Naive thymus-derived CD4-positive, alpha-beta T cell (primary cell): Measurements from ENCODE around the gene CHAT. TPM values are rescaled to one million over a fixed set of nuclear protein-coding genes. Genes with fewer than 3 reads are reported as not detected.
A peak's percentile ranks its signal among the peaks of the same experiment; 100 is the strongest.

Experiments used
- ATAC-seq: fragments of 150-1000 bp; cut with Tn5 transposase; 2 replicates; pipeline ENCODE4 v1.10.0; 2021; ENCODE audit warnings: mild to moderate bottlenecking, moderate library complexity
- CTCF ChIA-PET: fragments of 350-600 bp; sonication (Branson Sonifier 250); formaldehyde crosslinking; loops from one replicate; lab custom pipeline; 2021; ENCODE audit warnings: antibody characterized with exemption; lab: Charles Lee
- POLR2A ChIA-PET: fragments of 350-600 bp; sonication (Branson Sonifier 250); formaldehyde crosslinking; loops from one replicate; lab custom pipeline; 2021; ENCODE audit warnings: antibody characterized with exemption, inconsistent platforms; lab: Charles Lee
- DNase-seq, 9 donors: peaks; one replicate each; pipeline versions ENCODE4 v3.0.0 to v3.0.0-alpha.2; 2020 to 2022; ENCODE audit warnings: mixed read lengths in 1 of 9
- H3K27ac ChIP-seq: one replicate; pipeline ENCODE4 v1.7.0; 2013; ENCODE audit warnings: mild to moderate bottlenecking, low read depth, low read length, moderate library complexity
- H3K27me3 ChIP-seq, 2 donors: one replicate each; pipeline ENCODE4 v1.7.0; 2013; ENCODE audit warnings: low read length in 2 of 2, mild to moderate bottlenecking in 2 of 2, moderate library complexity in 2 of 2; ENCODE audit not compliant: control insufficient read depth in 2 of 2, insufficient read depth in 2 of 2
- H3K36me3 ChIP-seq, 3 experiments: 1 replicate in 2 of 3; 2 replicates in 1 of 3; pipeline ENCODE4 v1.7.0; 2013; ENCODE audit warnings: low read length in 3 of 3, mild to moderate bottlenecking in 3 of 3, moderate library complexity in 1 of 3; ENCODE audit not compliant: insufficient read depth in 3 of 3, control insufficient read depth in 2 of 3
- H3K4me1 ChIP-seq, 2 donors: one replicate each; pipeline ENCODE4 v1.7.0; 2013; ENCODE audit warnings: low read length in 2 of 2, mild to moderate bottlenecking in 2 of 2, moderate library complexity in 1 of 2; ENCODE audit not compliant: control insufficient read depth in 2 of 2, insufficient read depth in 2 of 2
- H3K4me3 ChIP-seq: 2 replicates; pipeline ENCODE4 v1.7.0; 2013; ENCODE audit warnings: mild to moderate bottlenecking, low read length
- H3K9me3 ChIP-seq, 3 experiments: 1 replicate in 2 of 3; 2 replicates in 1 of 3; pipeline ENCODE4 v1.7.0; 2013; ENCODE audit warnings: low read length in 3 of 3; ENCODE audit not compliant: control insufficient read depth in 2 of 3
- H3K27ac Mint-ChIP-seq, 9 donors: one replicate each; pipeline ENCODE4 v1.8.0; 2020 to 2022; ENCODE audit warnings: mixed read lengths in 9 of 9, mild to moderate bottlenecking in 8 of 9, moderate library complexity in 5 of 9, inconsistent platforms in 2 of 9
- H3K27me3 Mint-ChIP-seq, 5 donors: one replicate each; pipeline ENCODE4 v1.8.0; 2021 to 2022; ENCODE audit warnings: mixed read lengths in 5 of 5, mild to moderate bottlenecking in 1 of 5
- H3K36me3 Mint-ChIP-seq, 5 donors: one replicate each; pipeline ENCODE4 v1.8.0; 2020 to 2022; ENCODE audit warnings: mixed read lengths in 5 of 5, mild to moderate bottlenecking in 3 of 5, inconsistent platforms in 1 of 5
- H3K4me1 Mint-ChIP-seq, 7 donors: one replicate each; pipeline ENCODE4 v1.8.0; 2020 to 2022; ENCODE audit warnings: mixed read lengths in 7 of 7, mild to moderate bottlenecking in 3 of 7, inconsistent platforms in 1 of 7
- H3K4me3 Mint-ChIP-seq, 10 donors: one replicate each; pipeline ENCODE4 v1.8.0; 2020 to 2022; ENCODE audit warnings: mild to moderate bottlenecking in 10 of 10, mixed read lengths in 10 of 10, moderate library complexity in 6 of 10, inconsistent platforms in 2 of 10
- H3K9me3 Mint-ChIP-seq, 11 donors: one replicate each; pipeline ENCODE4 v1.8.0; 2020 to 2022; ENCODE audit warnings: mixed read lengths in 11 of 11, mild to moderate bottlenecking in 4 of 11, inconsistent platforms in 1 of 11, moderate library complexity in 1 of 11
- intact Hi-C, 2 donors: fragments of 100-400 bp; cut with micrococcal nuclease; formaldehyde crosslinking; loops; one replicate each; pipeline ENCODE4 v1.15.1; 2023
- polyA plus RNA-seq, 2 donors: library from polyadenylated mRNA; unstranded; fragments of 300-500 nt; fragmentation: Illumina TruSeq; gene quantifications; one replicate each; pipeline ENCODE4 v1.2.3, GENCODE V29; 2021
- total RNA-seq, 6 experiments: library from RNA in 5 of 6; stranded (reverse) in 5 of 6; gene quantifications; 1 replicate in 5 of 6; 2 replicates in 1 of 6; pipeline ENCODE4 v1.2.3 and lab custom pipeline; 2021 to 2026

Gene CHAT
- total and polyA plus RNA-seq, 7 experiments from 2014 or later, result not detected

DNA sequence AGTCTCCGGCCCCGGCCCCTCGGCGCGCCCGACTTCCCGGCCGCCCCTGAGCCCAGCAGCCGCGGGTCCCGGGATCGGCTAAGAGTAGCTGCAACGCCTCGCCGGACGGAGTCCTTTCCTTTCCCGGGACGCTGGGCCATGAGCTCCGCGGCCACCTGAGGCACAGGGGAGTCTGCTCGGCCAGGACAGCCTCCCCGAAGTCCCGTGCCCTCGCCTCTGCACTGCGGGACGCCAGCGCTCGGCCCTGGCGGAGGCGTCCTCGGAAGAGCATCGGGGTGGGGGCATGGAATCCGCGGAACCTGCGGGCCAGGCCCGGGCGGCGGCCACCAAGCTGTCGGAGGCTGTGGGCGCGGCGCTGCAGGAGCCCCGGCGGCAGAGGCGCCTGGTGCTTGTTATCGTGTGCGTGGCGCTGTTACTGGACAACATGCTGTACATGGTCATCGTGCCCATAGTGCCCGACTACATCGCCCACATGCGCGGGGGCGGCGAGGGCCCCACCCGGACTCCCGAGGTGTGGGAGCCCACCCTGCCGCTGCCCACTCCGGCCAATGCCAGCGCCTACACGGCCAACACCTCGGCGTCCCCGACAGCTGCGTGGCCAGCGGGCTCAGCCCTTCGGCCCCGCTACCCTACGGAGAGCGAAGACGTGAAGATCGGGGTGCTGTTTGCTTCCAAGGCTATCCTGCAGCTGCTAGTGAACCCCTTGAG is 3.2 kb upstream of the CHAT start:
- Histone ChIP-seq H3K36me3 (no peaks in the 10 kb centered on the region), H3K4me1 (no peaks in the 10 kb centered on the region), H3K9me3 (no peaks in the 10 kb centered on the region), H3K27ac (no peak overlapping the region), H3K4me3 (no peak overlapping the region), H3K27me3 (peaks cover 5 to 9% of the 10 kb centered on the region in 2 donors)
- intact Hi-C loops, result no loop called here
- CTCF ChIA-PET, result no interaction called here
- no peak overlapping the region for H3K4me3 Mint-ChIP-seq
- ATAC-seq (no peak), DNase-seq (no peak)
- POLR2A ChIA-PET, result no interaction called here
- H3K27ac Mint-ChIP-seq, result no peak overlapping the region
- H3K4me1 Mint-ChIP-seq, result peaks cover 4 to 30% (median 13%) of the 10 kb centered on the region in 7 donors
- peaks cover 63 to 79% (median 69%) of the 10 kb centered on the region in 5 donors for H3K27me3 Mint-ChIP-seq
- H3K9me3 Mint-ChIP-seq, result peaks cover 0 to 25% (median 7%) of the 10 kb centered on the region in 11 donors
- H3K36me3 Mint-ChIP-seq, result peaks cover 0 to 8% (median 0%) of the 10 kb centered on the region in 5 donors

DNA sequence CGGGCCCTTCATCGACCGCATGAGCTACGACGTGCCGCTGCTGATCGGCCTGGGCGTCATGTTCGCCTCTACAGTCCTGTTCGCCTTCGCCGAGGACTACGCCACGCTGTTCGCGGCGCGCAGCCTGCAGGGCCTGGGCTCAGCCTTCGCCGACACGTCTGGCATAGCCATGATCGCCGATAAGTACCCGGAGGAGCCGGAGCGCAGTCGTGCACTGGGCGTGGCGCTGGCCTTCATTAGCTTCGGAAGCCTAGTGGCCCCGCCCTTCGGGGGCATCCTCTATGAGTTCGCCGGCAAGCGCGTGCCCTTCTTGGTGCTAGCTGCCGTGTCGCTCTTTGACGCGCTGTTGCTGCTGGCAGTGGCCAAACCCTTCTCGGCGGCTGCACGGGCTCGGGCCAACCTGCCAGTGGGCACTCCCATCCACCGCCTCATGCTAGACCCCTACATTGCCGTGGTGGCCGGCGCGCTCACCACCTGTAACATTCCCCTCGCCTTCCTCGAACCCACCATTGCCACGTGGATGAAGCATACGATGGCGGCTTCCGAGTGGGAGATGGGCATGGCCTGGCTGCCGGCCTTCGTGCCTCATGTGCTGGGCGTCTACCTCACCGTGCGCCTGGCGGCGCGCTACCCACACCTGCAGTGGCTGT is 2.5 kb upstream of the CHAT start:
- H3K9me3 Mint-ChIP-seq, result peaks cover 0 to 25% (median 7%) of the 10 kb centered on the region in 11 donors
- H3K27me3 Mint-ChIP-seq, result peaks cover 67 to 86% (median 75%) of the 10 kb centered on the region in 5 donors
- ChIA-PET POLR2A (no interaction called here), CTCF (no interaction called here)
- Histone ChIP-seq H3K27ac (no peak overlapping the region), H3K9me3 (no peaks in the 10 kb centered on the region), H3K4me1 (no peaks in the 10 kb centered on the region), H3K27me3 (peaks cover 5 to 9% of the 10 kb centered on the region in 2 donors), H3K4me3 (no peak overlapping the region), H3K36me3 (no peaks in the 10 kb centered on the region)
- peak overlapping the region in 1 of 9 donors; percentile 69 for H3K27ac Mint-ChIP-seq
- no peak for ATAC-seq
- DNase-seq, result no peak
- intact Hi-C loops, result no loop called here
- peaks cover 4 to 30% (median 13%) of the 10 kb centered on the region in 7 donors for H3K4me1 Mint-ChIP-seq
- H3K36me3 Mint-ChIP-seq, result peaks cover 0 to 8% (median 0%) of the 10 kb centered on the region in 5 donors
- H3K4me3 Mint-ChIP-seq, result peak overlapping the region in 2 of 10 donors; percentile 23 to 56

DNA sequence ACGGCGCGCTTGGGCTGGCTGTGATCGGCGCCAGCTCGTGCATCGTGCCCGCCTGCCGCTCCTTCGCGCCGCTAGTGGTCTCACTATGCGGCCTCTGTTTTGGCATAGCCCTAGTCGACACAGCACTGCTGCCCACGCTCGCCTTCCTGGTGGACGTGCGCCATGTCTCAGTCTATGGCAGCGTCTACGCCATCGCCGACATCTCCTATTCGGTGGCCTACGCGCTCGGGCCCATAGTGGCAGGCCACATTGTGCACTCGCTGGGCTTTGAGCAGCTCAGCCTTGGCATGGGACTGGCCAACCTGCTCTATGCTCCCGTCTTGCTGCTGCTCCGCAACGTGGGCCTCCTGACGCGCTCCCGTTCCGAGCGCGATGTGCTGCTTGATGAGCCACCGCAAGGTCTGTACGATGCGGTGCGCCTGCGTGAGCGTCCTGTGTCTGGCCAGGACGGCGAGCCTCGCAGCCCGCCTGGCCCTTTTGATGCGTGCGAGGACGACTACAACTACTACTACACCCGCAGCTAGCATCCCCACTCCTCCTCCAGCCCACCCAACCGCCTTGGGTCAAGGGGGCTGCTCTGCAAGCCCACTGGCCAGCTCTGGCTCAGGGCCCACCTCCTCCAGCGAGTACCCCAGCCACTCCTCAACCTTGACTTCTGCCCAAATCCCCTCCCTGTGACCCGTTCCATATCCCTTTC is 1.9 kb upstream of the CHAT start:
- H3K27me3 Mint-ChIP-seq, result peaks cover 67 to 87% (median 79%) of the 10 kb centered on the region in 5 donors
- ATAC-seq, result no peak
- H3K27ac ChIP-seq, result no peak overlapping the region
- H3K36me3 Mint-ChIP-seq, result peaks cover 0 to 8% (median 0%) of the 10 kb centered on the region in 5 donors
- intact Hi-C loops, result no loop called here
- ChIA-PET CTCF (no interaction called here), POLR2A (no interaction called here)
- H3K27ac Mint-ChIP-seq, result peak overlapping the region in 1 of 9 donors; percentile 80
- no peaks in the 10 kb centered on the region for H3K36me3 ChIP-seq
- H3K9me3 Mint-ChIP-seq, result peaks cover 0 to 19% (median 7%) of the 10 kb centered on the region in 11 donors
- H3K9me3 ChIP-seq, result no peaks in the 10 kb centered on the region
- peaks cover 4 to 30% (median 10%) of the 10 kb centered on the region in 7 donors for H3K4me1 Mint-ChIP-seq
- peaks cover 5 to 9% of the 10 kb centered on the region in 2 donors for H3K27me3 ChIP-seq
- H3K4me3 ChIP-seq, result no peak overlapping the region
- no peak for DNase-seq
- H3K4me1 ChIP-seq, result no peaks in the 10 kb centered on the region
- peak overlapping the region in 4 of 10 donors; percentile 23 to 56 (median 26) for H3K4me3 Mint-ChIP-seq

DNA sequence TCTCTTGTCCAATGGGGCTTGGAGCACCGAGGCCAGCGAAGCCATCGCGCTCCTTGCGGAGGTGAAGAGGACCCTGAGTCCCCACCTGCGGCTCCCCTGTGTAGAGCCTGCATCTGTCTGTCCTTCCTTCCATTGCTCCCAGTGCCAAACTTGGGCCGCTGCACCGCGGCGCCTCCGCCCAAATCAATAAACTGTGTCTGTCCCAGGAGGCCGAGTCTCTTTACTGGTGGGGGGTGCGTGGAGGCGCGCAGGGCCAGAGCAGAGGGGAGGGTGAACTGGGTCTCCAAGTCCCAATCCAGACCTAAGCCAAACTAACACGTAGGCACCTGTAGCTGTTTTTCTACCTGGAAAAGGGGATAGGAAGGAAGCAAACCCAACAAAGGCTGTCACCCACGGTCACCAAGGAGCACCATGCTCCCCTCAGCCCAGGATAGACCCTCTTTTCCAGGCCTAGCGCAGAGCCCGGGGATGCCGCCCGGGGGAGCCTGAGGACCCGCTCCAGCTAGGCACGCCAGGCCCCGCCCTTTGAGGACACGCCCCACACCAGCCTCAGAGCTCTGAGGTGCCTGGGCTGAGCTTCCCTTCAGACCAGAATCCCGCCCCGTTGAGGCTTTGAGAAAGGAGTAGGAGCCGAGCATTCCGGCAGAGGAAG is 1.2 kb upstream of the CHAT start:
- no peaks in the 10 kb centered on the region for H3K4me1 ChIP-seq
- H3K27me3 ChIP-seq, result peaks cover 5 to 9% of the 10 kb centered on the region in 2 donors
- CTCF ChIA-PET, result no interaction called here
- ATAC-seq (no peak), DNase-seq (no peak)
- peaks cover 0 to 8% (median 0%) of the 10 kb centered on the region in 5 donors for H3K36me3 Mint-ChIP-seq
- peaks cover 3 to 29% (median 7%) of the 10 kb centered on the region in 7 donors for H3K4me1 Mint-ChIP-seq
- H3K27me3 Mint-ChIP-seq, result peaks cover 66 to 86% (median 81%) of the 10 kb centered on the region in 5 donors
- H3K27ac Mint-ChIP-seq, result peak overlapping the region in 1 of 9 donors; percentile 80
- H3K9me3 Mint-ChIP-seq, result peaks cover 0 to 18% (median 7%) of the 10 kb centered on the region in 11 donors
- H3K36me3 ChIP-seq, result no peaks in the 10 kb centered on the region
- POLR2A ChIA-PET, result no interaction called here
- H3K4me3 ChIP-seq, result no peak overlapping the region
- H3K4me3 Mint-ChIP-seq, result peak overlapping the region in 2 of 10 donors; percentile 7 to 30
- intact Hi-C loops, result no loop called here
- no peaks in the 10 kb centered on the region for H3K9me3 ChIP-seq
- no peak overlapping the region for H3K27ac ChIP-seq

DNA sequence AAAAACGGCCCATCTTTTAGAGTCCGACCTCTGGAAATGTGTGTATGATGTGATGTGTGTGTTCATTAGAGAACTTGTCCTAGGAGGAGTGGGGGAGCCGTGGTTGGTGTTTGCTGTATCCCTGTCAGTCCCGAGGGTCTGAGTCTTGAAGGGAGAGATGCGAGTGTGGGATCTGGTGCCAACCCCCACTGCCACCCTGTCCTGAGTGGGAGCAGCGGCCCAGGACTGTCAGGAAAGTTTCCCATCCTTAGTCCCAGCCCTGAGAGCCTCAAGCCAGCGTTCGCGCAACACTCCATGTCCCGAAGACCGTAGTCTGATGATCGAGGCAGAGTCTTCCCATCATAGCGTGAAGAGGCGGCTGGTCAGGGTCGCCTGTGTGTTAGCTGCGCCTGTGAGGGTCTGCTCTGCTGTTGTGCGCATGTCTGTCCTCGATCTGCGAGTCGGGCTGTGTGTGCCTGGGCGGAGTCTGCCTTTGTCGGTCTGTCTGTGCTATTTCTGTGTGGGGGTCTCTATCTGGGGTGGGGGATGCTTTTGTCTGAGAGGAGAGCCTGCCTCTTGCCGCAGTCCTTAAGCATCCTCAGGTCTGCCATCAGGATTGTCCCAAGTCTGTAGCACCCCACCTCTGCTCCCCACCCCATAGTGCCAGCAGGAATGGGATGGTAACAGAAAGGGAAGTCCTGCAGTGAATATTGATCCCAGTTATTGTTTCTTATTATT is 514 bp upstream of the CHAT start:
- ATAC-seq, result no peak
- Histone ChIP-seq H3K36me3 (no peaks in the 10 kb centered on the region), H3K27me3 (peaks cover 5 to 9% of the 10 kb centered on the region in 2 donors), H3K9me3 (no peaks in the 10 kb centered on the region), H3K4me1 (no peaks in the 10 kb centered on the region), H3K27ac (no peak overlapping the region), H3K4me3 (no peak overlapping the region)
- Mint-ChIP-seq H3K9me3 (peaks cover 0 to 15% (median 7%) of the 10 kb centered on the region in 11 donors), H3K4me3 (peak overlapping the region in 1 of 10 donors; percentile 7), H3K27ac (no peak overlapping the region), H3K27me3 (peaks cover 66 to 82% (median 81%) of the 10 kb centered on the region in 5 donors), H3K4me1 (peaks cover 3 to 26% (median 7%) of the 10 kb centered on the region in 7 donors), H3K36me3 (peaks cover 0 to 8% (median 0%) of the 10 kb centered on the region in 5 donors)
- intact Hi-C loops, result no loop called here
- ChIA-PET CTCF (no interaction called here), POLR2A (no interaction called here)
- DNase-seq, result no peak
